Activated CD8-positive, alpha-beta memory T cell treated with anti-CD3 and anti-CD28 coated beads for 24 hours (primary cell): ENCODE results near the gene RSPH10B2.
"Not testable (repeated sequence)": the region's sequence is repeated elsewhere in the genome, so short reads cannot be mapped to it uniquely, and the experiment has no call there.

Experiments used
- DNase-seq: peaks from one replicate; pipeline ENCODE4 v3.0.0-alpha.2; 2020

Gene RSPH10B2

DNA sequence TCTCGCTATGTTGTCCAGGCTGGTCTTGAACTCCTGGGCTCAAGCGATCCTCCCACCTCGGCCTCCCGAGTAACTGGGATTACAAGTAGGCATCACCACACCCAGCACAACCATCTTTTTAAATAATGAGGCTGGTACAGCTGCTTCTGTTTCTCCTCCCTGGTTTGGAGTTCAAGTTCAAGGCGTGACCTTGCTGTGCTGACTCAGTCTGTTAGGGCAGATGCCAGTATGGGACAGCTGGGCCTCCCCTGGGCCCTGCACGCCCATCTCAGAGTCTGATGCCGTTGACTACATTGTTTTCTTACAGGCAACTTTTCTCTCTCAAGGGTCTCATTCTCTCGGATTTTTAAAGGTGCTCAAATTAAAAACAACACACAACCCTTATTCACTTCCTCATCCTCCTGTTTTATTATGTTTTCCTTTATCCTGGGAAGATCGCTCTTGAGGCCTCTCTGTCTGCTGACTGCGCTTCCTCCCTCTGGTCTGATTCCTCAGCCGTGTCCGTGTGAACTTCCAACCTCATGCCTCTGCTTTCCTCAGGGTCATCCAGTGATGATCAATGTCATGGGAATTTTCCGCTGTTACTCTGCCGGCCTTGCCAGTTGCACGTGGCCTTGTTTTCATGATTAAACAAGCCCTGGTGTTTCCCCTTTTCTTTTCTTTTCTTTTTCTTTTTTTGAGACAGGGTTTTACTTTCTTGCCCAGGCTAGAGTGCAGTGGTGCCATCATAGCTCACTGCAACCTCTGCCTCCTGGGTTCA, 38.4 kb downstream of the RSPH10B2 start:
- DNase-seq = not testable (repeated sequence)

DNA sequence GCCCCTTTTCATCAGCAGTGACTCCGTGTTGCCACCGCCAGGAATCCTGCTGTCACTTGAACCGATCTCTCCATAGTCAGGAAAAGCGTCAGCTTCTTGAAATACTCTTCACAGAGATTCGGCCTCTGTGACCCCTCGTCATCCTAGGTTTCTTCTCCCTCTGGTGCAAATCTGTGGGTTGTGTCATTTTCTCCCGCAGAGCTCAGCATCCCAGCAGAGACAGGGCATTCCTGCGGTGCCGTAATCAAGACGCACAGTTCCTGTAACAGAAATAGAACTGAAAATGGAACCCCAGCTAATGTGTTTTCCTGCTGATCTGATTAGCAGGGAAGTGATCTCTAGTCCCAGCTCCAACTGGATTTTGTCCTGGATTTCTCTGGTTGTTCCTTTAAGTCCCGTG, 40.4 kb downstream of the RSPH10B2 start:
- not testable (repeated sequence) for DNase-seq

DNA sequence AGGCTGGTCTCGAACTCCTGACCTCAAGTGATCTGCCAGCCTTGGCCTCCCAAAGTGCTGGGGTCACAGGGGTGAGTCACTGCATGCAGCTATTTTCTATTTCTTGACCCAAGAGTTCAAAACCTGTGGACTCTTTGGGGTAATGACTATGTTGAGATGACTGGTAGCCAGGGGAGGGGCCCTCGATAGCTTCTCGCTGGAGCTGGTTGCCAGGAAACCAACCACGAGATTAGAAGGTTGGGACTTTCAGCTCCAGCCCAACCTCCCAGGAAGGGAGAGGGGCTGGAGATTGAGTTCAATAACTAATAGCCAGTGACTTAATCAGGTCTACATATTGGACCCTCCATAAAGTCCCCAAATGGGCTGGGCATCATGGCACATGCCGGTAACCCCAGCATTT, 43.3 kb downstream of the RSPH10B2 start:
- DNase-seq = not testable (repeated sequence)

DNA sequence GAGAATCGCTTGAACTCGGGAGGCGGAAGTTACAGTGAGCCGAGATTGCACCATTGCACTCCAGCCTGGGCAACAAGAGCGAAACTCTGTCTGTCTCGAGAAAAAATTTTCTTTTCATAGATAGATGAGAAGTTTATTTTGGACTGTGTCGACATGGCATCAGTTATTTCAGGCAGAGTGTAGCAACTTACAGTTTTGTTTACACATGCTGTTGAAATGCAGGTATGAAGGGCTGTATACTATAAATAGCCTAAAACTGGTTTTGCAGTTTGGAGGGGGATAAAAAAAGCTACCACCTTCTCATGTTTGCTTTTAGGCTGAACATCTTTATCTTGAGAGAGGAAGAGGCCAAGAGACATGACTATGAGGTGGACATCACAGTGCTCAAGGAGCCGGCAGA, 44.1 kb downstream of the RSPH10B2 start:
- not testable (repeated sequence) for DNase-seq

DNA sequence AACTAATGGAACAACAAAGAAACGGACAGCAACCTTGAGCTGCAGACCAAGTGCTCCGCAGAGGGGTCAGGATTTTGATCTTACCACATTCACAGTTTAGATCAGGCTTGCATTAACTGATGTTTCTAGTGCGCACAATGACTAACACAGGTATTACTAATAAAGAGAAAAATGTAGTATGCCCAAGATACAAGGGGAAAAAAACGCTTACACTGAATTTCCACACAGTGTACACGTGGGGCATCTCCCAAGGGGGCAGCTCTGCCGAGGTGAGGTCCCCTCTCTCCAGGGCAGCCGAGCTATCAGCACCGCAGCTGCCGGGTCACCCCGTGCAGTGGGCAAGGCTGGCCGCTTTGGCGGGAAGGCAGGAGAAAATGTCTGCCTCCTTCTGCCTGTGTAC, 46.0 kb downstream of the RSPH10B2 start:
- not testable (repeated sequence) for DNase-seq

DNA sequence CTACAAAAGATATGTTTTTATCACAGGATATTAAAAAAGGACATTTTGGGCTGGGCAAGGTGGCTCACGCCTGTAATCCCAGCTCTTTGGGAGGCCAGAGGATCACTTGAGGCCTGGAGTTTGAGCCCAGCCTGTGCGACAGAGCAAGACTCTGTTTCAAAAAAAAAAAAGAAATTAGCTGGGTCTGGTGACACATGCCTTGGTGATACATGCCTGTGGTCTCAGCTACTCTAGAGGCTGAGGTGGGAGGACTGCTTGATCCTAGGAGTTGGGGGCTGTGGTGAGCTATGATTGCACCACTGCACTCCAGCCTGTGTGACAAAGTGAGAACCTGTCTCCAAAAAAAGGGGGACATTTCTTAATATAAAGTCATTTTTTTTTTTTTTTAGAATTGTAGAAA, 46.4 kb downstream of the RSPH10B2 start:
- not testable (repeated sequence) for DNase-seq

DNA sequence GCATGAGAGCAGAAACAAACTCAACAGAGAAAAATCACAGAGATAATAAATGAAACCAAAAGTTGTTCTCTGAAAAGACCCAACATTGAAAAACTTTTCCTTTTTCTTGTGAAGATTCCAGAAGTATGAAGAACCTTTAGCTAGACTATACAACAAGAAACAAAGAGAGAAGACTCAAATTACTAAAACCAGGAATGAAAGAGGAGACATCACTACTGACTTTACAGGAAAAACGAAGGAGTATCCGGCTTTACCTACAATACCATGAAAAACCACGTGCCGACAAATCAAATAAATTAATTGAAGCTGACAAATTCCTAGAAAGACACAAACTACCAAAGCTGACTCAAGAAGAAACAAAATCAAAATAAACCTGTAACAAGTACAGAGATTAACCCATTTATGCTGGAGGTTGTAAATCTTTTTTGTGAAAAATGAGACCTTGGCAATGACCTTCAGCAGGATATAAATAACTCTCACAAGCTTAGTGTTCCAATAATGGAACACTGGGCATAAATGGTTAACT, 53.6 kb downstream of the RSPH10B2 start:
- not testable (repeated sequence) for DNase-seq

DNA sequence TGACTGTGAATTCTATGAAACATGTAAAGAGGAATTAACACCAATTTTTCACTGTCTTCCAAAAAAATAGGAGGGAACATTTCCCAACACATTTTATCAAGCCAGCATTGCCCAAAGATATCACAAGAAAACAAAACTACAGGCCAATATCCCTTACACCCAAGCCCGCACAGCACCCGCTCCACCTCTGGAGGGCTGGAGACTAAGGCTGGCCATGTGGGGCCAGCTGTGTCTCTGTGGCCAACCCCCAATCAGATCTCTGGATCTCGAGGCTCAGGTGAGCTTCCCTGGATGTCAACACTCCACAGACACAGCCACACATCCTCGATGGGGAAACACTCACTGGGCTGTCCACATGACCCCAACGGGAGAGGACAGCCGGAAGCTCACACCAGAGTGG, 54.1 kb downstream of the RSPH10B2 start:
- not testable (repeated sequence) for DNase-seq

DNA sequence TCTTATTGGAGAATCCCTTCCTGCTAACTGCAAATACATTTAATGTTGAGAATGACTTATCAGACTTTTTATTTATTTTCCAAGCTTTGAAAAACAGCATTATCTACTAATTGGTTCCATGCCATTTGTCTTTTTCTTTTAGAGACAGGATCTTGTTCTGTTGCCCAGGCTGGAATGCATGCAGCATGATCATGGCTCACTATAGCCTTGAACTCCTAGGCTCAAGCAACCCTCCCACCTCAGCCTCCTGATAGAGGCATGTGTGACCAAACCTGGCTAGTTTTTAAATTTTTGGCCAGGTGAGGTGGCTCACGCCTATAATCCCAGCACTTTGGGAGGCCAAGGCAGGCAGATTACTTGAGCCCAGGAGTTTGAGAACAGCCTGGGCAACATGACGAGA, 59.1 kb downstream of the RSPH10B2 start:
- not testable (repeated sequence) for DNase-seq

DNA sequence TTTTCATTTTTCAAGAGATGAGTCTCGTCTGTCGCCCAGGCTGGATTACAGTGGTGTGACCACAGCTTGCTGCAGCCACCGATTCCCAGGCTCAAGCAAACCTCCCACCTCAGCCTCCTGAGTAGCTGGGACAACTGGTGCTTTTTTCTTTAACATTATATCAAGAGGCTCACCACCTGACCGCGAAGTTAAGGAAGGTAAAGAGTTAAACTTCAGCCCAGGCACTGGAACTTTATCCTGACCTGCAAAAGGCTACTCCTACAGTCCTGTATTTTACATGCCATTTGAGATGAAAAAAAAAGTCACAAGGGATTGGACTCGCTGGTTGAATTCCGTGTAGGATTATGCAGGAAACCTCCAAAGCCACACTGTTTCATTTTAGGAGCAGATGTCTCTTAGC, 61.6 kb downstream of the RSPH10B2 start:
- not testable (repeated sequence) for DNase-seq

DNA sequence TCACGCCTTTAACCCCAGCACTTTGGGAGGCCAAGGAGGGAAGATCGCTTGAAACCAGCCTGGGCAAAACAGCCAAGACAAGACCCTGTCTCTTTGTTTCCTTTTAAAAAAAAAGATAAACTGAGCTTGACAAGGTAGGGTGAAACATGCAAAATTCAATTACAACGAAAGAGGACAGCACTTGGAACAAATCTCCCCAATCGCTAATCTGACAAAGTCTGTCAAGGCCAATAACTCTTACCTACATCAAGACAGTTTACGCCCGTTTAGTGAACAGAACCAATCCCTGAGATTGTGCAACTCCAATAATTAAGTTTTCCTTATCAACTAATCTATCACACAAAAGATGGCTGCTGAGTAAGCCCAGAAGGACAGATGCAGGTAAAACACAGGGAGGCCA, 67.7 kb downstream of the RSPH10B2 start:
- DNase-seq = not testable (repeated sequence)

DNA sequence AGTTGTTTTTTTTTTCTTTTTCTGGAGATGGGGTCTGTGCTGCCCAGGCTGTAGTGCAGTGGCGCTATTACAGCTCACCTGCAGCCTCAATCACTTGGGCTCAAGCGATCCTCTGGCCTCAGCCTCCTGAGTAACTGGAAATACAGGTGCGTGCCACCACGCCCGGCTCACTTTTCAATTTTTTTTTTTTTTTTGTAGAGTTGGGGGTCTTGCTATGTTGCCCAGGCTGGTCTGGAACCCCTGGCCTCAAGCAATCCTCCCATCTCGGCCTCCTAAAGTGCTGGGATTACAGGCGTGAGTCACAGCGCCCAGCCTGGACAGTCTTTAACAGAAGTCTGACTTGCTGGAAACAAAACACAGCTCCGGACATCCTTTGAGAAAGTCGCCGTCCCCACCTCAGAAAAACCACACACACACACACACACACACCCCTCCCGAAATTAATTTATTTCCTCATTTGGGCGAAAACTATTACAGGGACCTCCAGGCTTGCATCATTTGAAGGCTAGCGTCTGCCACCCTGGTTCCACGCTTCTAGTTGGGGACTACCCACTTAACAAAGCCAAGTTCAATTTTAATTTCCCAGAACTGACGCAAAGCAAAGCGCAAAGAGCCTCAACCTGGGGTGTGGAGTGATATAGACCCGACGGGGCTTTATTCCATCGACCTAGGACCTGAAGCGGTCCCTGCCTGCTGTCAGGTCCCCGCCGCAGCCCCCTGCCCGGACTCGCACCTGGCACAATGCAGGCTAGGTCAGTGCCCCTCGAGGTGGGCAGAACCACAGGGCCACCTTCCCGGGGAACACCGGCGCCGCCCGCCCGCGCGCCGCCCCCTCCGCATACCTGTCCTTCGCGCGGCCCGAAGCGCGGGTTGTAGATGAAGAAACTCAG, 71.6 kb downstream of the RSPH10B2 start:
- not testable (repeated sequence) for DNase-seq

DNA sequence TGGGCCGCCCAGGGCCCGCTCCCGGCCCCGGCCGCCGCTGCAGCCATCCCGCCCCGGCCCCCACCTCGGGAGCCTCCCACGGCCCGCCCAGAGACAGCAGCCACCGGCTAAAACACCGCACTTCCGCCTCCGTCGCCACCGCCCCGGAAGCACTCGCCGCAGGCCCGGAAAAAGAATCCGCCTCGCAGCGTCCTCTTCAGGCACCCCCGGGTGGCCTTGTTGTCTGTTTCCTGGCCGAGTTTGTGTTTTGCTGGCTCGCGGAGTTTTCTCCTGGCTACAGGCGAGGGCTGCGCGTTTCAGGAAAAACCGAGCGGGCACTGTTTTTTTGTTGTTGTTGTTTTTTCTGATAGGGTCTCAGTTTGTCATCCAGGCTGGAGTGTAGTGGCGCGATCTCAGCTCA, 72.2 kb downstream of the RSPH10B2 start, which contains the start of gene CCZ1B:
Gene CCZ1B, minus strand, starts transcription at position 125 of the 400 bp plus-strand sequence. Its CDS starts 78 bp downstream, at position 47.
- peak; percentile 92 for DNase-seq

DNA sequence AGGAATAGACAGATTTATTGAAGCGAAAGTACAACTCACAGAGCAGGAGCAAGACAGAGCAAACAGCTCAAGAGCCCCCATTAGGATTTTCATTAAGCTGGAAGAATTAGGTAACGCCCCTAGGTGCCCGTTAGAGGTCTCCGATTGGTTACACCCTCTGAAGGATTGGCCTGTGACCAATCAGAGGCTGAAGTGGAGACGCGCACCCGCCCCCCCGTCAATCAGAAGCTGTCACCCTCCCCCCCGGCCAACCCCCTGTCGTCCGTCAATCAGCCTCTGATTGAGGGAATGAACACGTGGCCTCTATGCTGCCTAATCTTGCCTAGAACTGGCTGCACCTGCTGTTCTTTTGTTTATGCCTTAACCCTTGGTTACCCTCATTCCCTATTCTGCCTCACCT, 73.3 kb downstream of the RSPH10B2 start:
- not testable (repeated sequence) for DNase-seq

DNA sequence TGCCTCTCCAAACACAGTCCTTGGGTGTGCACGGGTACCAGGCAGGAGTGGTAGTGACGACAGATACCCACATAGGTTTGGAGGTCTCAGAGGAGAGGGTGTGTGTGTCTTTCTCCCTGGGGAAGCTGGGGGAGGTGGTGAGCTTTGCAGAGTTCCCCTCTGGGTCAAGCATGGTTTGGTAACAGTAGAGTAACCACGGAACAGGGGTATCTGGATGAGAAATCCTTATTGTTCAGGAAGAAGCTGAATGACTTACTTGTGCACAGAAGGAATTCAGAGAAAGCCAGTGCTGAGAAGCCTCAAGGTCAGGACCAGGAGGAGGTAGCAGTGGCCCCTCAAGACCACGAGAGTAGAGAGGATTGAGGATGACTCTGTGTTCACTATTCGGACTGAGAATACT, 75.7 kb downstream of the RSPH10B2 start:
- peak; percentile 37 for DNase-seq

DNA sequence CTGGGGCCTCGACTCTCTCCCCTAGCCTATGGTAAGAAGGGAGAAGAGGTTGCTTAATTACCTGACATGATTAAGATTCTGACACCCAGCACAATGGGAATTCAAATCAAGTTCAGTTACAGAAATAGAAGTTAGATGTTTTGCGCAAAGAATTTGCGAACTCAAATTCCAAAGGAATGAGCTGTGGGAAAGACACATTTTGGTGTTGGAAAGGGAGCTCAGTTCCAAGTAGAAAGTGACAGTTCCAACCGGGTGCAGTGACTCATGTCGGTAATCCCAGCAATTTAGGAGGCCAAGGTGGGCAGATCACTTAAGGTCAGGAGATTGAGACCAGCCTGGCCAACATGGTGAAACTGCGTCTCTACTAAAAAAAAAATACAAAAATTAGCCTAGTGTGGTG, 76.1 kb downstream of the RSPH10B2 start:
- not testable (repeated sequence) for DNase-seq

DNA sequence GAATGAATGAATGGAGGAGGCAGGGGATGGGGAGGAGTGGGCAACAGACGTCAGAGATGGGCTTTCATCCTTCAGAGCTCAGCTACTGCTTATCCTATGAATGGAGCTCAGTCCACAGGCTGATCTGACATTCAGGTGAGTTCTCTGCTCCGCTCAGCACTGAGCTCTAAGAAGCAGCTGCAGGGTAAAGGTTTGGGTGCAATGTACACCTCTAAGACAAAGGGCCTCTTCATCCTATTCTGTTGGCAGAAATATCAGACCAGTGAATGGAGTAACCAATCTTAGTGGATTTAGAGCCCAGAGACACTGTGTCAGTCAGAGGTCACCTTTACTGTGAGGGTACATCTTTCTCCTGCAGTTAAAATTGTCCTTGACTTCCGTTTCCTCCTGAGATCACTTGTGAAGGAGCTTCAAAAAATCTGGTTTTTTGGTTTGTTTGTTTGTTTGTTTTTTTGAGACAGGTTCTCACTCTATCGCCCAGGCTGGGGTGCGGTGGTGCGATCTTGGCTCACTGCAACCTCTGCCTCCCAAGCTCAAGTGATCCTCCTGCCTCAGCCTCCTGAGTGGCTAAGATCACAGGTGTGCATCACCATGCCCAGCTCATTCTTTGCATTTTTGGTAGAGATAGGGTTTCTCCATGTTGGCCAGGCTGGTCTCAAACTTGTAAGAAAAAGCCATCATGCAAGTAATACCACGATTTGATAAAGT, 77.3 kb downstream of the RSPH10B2 start:
- peak; percentile 15 for DNase-seq

DNA sequence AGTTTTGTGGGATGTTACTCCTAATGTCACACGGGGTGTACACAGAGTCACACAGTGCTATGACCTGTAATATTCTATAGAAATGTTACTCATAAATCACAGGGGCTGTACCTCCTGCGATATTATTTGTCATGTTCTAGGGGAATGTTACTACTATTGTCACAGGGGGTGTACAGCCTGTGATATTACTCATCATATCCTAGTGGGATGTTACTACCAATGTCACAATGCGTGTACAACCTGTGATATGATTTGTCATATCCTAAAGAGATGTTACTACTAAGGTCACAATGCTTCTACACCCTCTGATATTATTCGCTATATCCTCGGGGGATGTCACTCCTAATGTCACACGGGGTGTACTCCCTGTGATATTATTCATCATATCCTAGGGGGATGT, 79.7 kb downstream of the RSPH10B2 start:
- DNase-seq = no peak

DNA sequence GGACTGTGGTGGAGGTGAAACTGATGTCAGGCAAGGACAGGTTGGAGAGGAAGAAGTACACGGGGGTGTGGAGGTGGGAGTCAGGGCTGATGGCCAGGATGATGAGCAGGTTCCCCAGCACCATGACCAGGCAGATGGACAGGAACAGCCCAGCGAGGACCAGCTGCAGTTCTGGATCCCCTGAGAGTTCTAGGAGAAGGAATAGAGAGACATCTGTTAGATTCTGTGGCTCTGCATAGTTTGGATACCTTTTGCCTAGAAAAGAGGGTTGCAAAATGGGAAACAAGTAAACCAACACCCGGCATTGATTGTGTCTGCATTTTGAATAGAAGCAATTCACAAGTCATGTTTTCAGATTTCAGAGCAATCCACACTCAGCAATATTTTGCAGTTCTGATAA, 81.6 kb downstream of the RSPH10B2 start:
- DNase-seq = not testable (repeated sequence)

DNA sequence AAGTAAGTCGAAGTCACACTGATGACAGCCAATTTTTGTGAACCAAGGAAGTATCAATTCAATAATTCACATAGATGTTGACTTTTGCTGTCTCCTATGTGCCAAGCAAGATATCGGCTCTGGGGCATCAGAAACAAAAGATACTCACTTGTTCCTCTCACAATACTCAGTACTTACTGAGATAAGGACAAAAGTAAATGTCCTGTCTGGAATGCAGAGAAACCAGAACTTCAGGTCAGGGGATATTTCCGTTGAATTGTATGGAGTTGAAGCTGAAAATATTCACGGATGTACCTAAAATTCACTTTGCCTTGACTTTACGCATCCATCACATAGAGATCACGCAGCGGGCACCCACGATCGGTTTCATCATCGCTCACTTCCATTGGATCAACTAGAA, 83.2 kb downstream of the RSPH10B2 start:
- not testable (repeated sequence) for DNase-seq

DNA sequence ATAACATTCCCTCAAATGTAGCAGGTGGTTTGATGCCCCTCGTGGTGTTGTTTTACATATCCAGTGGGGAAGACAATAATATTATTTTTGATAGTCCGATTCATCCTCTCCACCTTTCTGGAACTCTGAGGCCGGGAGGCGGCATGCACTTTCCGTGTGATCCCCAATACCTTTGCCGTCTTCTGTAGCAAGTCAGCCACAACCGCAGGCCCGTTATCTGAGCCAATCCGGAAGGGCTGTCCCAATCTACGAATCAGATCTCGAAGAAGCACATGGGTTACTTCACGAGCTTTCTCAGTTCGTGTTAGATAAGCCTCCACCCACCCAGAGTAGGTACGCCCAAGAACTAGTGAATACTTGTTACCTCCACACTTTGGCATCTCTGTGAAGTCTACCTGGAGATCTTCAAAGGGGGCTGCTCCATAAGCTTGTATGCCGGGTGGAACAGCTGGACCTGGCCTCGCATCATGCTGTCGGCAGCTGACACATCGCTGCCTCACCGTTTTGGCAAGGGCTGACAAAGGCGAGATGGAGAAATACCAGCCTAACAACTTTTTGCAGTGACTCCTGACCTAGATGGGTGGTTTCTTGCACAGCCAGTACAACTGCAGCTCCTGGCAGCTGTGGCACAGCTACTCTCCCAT, 88.5 kb downstream of the RSPH10B2 start:
- not testable (repeated sequence) for DNase-seq

DNA sequence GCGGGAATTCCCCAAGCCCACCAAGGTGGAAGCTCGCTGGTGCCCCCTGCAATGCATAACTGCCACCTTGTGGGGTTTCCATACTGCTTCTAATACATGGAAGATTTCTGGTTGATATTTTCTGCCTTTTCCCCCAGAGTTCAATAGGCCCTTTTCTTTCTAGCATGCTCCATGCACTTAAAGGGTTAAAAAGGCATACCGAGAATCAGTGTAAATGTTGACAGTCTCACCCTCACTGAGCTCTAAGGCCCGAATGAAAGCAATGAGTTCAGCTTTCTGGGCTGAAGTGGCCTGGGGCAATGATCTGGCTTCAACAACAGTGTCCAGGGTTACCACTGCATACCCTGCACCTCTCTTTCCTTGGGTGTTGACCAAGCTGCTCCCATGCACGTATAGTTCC, 89.2 kb downstream of the RSPH10B2 start:
- not testable (repeated sequence) for DNase-seq
